Measurements from ENCODE around the gene MTHFSD. TPM values are rescaled to one million over a fixed set of nuclear protein-coding genes. Genes with fewer than 3 reads are reported as not detected.

The MTHFSD gene, protein sequence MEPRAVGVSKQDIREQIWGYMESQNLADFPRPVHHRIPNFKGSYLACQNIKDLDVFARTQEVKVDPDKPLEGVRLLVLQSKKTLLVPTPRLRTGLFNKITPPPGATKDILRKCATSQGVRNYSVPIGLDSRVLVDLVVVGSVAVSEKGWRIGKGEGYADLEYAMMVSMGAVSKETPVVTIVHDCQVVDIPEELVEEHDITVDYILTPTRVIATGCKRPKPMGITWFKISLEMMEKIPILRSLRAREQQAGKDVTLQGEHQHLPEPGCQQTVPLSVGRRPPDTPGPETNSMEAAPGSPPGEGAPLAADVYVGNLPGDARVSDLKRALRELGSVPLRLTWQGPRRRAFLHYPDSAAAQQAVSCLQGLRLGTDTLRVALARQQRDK
- 10 to 100 TPM; 10.1 to 17.9 (median 15.5) TPM for total RNA-seq

DNA sequence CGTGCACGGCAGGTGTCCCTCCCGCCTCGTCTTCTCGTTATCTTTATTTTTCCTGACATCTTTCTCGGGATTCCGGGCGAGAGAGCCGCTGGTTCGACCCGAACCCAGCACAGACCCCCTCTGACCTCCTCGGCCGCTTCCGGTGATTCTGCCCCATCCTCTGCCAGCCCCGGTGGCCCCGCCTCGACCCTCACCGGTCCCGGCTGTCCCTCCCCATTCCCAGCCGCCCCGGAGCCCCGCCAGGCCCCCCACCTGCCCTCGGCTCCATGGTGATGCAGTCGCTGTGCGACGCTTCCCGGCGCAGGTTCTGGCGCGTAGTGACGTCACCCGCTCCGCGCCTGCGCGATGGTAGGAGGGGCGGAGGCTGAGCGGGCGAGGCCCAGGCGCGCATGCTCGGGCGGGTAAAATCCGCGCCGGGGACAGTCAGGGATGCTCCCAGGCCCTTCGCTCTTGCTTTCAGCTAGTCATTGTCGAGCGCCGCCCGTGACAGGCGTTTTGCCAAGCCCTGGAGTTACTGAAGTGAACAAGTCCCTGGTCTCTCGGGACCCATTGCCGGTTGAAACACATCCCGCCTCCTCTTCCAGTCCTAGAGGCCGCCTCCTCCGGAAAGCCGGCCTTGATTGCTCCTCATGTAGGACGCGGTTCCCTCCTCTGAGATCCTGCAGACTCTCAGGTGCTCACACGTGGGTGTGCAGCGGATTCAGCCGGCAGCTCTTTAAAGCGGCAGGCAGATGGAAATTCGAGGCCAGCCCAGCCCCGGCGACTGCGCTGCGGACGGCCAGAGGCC is at the start of gene MTHFSD:
Gene MTHFSD, minus strand, starts transcription at position 319 of the 787 bp plus-strand sequence. Its CDS starts 51 bp downstream, at position 268.
- 7% methylated on average over 33 of the region's 70 CpGs for WGBS
- DNase-seq (ENCODE audit: extremely low spot score), result peak; percentile 98
- Histone ChIP-seq H3K9me3 (no peaks in the 10 kb centered on the region), H3K27ac (replicated peaks in 1 of 4) (peak within 1 kb of the TSS; percentile 86 to 91 (median 90)), H3K27me3 (peaks cover 0 to 23% (median 0%) of the 10 kb centered on the region in 4 donors), H3K4me3 (peak within 1 kb of the TSS; percentile 82 to 93 (median 86)), H3K36me3 (peaks cover 0 to 21% (median 15%) of the 10 kb centered on the region in 4 donors), H3K4me1 (peaks cover 8 to 31% (median 26%) of the 10 kb centered on the region in 4 donors)
- intact Hi-C loops (cut with DNase I), result no loop called here
- TF ChIP-seq POLR2A (IDR thresholded peaks at IDR 0.05; ENCODE audit: low read depth), result peak; percentile 60
- TF ChIP-seq EP300 (IDR thresholded peaks at IDR 0.05), result no peak
- TF ChIP-seq POLR2AphosphoS5 (IDR thresholded peaks at IDR 0.05), result peak; percentile 95 to 98
- TF ChIP-seq, protein P1, sequence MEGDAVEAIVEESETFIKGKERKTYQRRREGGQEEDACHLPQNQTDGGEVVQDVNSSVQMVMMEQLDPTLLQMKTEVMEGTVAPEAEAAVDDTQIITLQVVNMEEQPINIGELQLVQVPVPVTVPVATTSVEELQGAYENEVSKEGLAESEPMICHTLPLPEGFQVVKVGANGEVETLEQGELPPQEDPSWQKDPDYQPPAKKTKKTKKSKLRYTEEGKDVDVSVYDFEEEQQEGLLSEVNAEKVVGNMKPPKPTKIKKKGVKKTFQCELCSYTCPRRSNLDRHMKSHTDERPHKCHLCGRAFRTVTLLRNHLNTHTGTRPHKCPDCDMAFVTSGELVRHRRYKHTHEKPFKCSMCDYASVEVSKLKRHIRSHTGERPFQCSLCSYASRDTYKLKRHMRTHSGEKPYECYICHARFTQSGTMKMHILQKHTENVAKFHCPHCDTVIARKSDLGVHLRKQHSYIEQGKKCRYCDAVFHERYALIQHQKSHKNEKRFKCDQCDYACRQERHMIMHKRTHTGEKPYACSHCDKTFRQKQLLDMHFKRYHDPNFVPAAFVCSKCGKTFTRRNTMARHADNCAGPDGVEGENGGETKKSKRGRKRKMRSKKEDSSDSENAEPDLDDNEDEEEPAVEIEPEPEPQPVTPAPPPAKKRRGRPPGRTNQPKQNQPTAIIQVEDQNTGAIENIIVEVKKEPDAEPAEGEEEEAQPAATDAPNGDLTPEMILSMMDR (IDR thresholded peaks at IDR 0.05), result peak in 1 of 3 experiments; percentile 28

DNA sequence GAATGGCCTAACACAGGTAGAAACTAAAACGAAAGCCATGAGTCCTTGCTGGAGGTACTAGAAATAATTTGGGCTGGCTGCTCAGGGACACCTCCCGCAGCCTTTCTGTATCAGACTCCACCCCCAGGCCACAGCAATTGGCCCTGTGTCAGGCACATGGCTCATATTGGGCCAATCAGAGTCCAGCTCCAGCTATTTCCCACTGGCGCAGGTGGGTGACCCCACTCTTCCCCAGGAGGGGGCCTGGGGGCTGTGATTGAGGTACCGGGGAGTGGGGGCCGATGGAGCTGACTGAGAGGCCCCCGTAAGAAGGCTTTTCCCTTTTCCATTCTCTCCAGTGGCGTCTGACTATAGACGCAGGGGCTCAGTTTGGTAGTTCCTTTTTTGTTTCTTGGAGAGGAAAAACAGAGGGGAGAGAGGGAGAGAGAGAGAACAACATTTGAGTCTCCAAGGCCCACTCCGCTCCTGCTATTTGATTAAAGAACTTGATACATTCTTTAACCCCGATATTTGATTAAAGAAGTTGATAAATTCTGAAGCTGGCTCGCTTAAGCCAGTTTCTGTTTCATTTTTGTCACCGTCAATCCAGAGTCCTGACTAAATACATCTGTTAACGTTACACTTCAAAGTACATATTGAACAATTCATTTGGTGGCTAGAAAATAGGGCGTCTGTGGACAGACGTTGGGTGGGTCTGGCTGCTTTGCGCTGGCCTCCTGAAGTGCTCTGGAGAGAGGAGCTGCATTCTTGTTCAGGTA is 49.6 kb upstream of the MTHFSD start:
- 66% methylated on average over 16 of the region's 16 CpGs for WGBS
- TF ChIP-seq POLR2AphosphoS5 (IDR thresholded peaks at IDR 0.05), result no peak
- TF ChIP-seq, protein P1 (IDR thresholded peaks at IDR 0.05), result no peak
- Histone ChIP-seq H3K36me3 (no peaks in the 10 kb centered on the region), H3K4me1 (no peaks in the 10 kb centered on the region), H3K4me3 (peak overlapping the region in 2 of 4 donors; percentile 10 to 24), H3K27ac (replicated peaks in 1 of 4) (no peak overlapping the region), H3K27me3 (peaks cover 0 to 96% (median 2%) of the 10 kb centered on the region in 4 donors), H3K9me3 (no peaks in the 10 kb centered on the region)
- no peak for DNase-seq (ENCODE audit: extremely low spot score)
- intact Hi-C loops (cut with DNase I), result no loop called here

DNA sequence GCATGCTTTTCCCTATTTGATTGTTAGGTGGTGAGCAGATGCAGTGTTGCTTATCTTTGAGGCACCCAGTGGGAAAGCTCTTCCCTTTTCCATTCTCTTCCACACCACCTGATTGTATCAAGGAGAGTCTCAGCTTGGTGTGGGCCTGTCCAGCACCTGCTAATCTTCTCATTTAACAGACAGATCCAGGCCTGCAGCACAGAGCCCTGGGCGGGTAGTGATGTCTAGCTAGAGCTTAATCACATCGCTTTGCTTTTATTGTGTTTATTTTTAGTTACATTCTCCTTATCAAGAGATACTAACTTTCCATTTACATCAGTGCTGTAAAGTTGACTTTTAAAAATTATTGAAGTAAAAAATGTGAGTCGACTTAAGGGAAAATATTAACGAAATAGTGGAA is 47.5 kb upstream of the MTHFSD start:
- H3K4me3 ChIP-seq, result no peak overlapping the region
- no peaks in the 10 kb centered on the region for H3K36me3 ChIP-seq
- 84% methylated on average over 4 of the region's 4 CpGs for WGBS
- DNase-seq (ENCODE audit: extremely low spot score), result no peak
- no peaks in the 10 kb centered on the region for H3K9me3 ChIP-seq
- H3K27ac ChIP-seq (replicated peaks in 1 of 4), result no peak overlapping the region
- H3K4me1 ChIP-seq, result peaks cover 0 to 4% (median 0%) of the 10 kb centered on the region in 4 donors
- TF ChIP-seq POLR2A (IDR thresholded peaks at IDR 0.05; ENCODE audit: low read depth) (no peak), EP300 (IDR thresholded peaks at IDR 0.05) (no peak), POLR2AphosphoS5 (IDR thresholded peaks at IDR 0.05) (no peak)
- TF ChIP-seq, protein P1 (IDR thresholded peaks at IDR 0.05), result no peak
- peaks cover 0 to 96% (median 3%) of the 10 kb centered on the region in 4 donors for H3K27me3 ChIP-seq
- intact Hi-C loops (cut with DNase I), result no loop called here

DNA sequence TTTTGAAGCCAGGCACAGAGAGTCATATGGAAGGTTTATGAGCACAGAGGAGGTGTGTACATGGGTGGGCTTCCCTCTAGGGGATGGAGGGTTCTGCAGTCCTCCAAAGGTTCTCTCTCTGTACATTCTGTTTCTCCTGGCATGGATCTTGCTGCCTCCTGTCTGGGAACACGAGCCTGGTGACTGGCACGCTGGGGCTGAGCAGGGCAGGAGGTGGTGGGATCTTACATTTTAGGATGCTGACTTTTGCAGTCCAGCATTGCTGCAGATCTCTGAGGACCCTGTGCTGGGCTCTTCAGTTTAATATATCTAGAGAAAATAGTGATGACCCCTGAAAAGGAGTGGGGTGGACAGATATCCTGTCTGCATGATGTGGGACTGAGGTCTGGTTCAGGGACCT is 46.3 kb upstream of the MTHFSD start:
- peaks cover 0 to 97% (median 5%) of the 10 kb centered on the region in 4 donors for H3K27me3 ChIP-seq
- H3K36me3 ChIP-seq, result no peaks in the 10 kb centered on the region
- peaks cover 0 to 4% (median 0%) of the 10 kb centered on the region in 4 donors for H3K4me1 ChIP-seq
- TF ChIP-seq, protein P1 (IDR thresholded peaks at IDR 0.05), result no peak
- TF ChIP-seq POLR2AphosphoS5 (IDR thresholded peaks at IDR 0.05), result no peak
- no peak for TF ChIP-seq EP300 (IDR thresholded peaks at IDR 0.05)
- no peak for TF ChIP-seq POLR2A (IDR thresholded peaks at IDR 0.05; ENCODE audit: low read depth)
- no peak overlapping the region for H3K27ac ChIP-seq (replicated peaks in 1 of 4)
- intact Hi-C loops (cut with DNase I), result no loop called here
- no peak overlapping the region for H3K4me3 ChIP-seq
- H3K9me3 ChIP-seq, result no peaks in the 10 kb centered on the region
- no peak for DNase-seq (ENCODE audit: extremely low spot score)
- 83% methylated on average over 2 of the region's 2 CpGs for WGBS
